ENCODE results near the gene MITF.

GRCh38 chr3:69821133-69821532 lies 81.9 kb downstream of the MITF start:
- TF ChIP-seq, protein P1, sequence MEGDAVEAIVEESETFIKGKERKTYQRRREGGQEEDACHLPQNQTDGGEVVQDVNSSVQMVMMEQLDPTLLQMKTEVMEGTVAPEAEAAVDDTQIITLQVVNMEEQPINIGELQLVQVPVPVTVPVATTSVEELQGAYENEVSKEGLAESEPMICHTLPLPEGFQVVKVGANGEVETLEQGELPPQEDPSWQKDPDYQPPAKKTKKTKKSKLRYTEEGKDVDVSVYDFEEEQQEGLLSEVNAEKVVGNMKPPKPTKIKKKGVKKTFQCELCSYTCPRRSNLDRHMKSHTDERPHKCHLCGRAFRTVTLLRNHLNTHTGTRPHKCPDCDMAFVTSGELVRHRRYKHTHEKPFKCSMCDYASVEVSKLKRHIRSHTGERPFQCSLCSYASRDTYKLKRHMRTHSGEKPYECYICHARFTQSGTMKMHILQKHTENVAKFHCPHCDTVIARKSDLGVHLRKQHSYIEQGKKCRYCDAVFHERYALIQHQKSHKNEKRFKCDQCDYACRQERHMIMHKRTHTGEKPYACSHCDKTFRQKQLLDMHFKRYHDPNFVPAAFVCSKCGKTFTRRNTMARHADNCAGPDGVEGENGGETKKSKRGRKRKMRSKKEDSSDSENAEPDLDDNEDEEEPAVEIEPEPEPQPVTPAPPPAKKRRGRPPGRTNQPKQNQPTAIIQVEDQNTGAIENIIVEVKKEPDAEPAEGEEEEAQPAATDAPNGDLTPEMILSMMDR (IDR thresholded peaks at IDR 0.05; ENCODE audit: low read depth, low read length), result no peak
- no peak for TF ChIP-seq POLR2A (IDR thresholded peaks at IDR 0.05; ENCODE audit: extremely low read depth, insufficient read length)
